HUES6 (cell line): ENCODE data around the gene LANCL3.

Experiments used
- H3K27ac ChIP-seq: 2 replicates; pipeline ENCODE4 v1.7.0; 2013; ENCODE audit warnings: low read depth, mild to moderate bottlenecking, low read length, inconsistent platforms
- H3K27me3 ChIP-seq: 2 replicates; pipeline ENCODE4 v1.6.1; 2013; ENCODE audit warnings: low read length; ENCODE audit not compliant: control insufficient read depth, insufficient read depth
- H3K36me3 ChIP-seq: 2 replicates; pipeline ENCODE4 v1.6.1; 2013; ENCODE audit warnings: low read length; ENCODE audit not compliant: control insufficient read depth, insufficient read depth
- H3K4me1 ChIP-seq: 2 replicates; pipeline ENCODE4 v1.6.1; 2013; ENCODE audit warnings: low read length; ENCODE audit not compliant: control insufficient read depth, insufficient read depth
- H3K4me3 ChIP-seq: 2 replicates; pipeline ENCODE4 v1.5.1; 2013; ENCODE audit warnings: low read depth, low read length
- H3K9ac ChIP-seq: one replicate; pipeline ENCODE4 v1.6.1; 2013; ENCODE audit warnings: mild to moderate bottlenecking, low read length
- H3K9me3 ChIP-seq: 2 replicates; pipeline ENCODE4 v1.6.1; 2013; ENCODE audit warnings: low read depth, low read length; ENCODE audit not compliant: control insufficient read depth, insufficient read depth

The LANCL3 gene

DNA sequence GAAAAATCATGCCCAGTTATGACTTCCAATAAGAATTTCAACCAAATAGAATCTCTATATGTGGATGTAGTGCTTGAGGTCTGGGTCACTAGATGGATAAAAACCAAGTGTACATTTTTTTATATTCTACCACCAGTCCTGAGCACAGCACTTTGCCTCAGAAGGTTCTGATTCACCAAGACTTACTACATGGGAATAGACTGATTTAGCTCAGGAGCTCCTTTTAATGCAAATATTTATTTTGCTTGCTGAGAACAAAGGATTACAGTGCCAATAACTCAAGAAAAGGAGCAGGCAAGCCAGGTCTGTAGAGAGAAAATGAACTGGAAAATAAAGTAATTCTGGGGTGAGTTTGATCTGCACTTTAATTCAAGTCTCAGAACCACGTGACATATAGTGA is 107.8 kb downstream of the LANCL3 start:
- no peak overlapping the region for H3K4me3 ChIP-seq
- no peak overlapping the region for H3K27ac ChIP-seq
- peaks cover 5% of the 10 kb centered on the region; the same call in 1 of the 2 replicates for H3K4me1 ChIP-seq
- no peaks in the 10 kb centered on the region for H3K9me3 ChIP-seq
- no peaks in the 10 kb centered on the region for H3K36me3 ChIP-seq
- H3K27me3 ChIP-seq: peaks cover 2% of the 10 kb centered on the region; the same call in 1 of the 2 replicates
- H3K9ac ChIP-seq: no peak overlapping the region

DNA sequence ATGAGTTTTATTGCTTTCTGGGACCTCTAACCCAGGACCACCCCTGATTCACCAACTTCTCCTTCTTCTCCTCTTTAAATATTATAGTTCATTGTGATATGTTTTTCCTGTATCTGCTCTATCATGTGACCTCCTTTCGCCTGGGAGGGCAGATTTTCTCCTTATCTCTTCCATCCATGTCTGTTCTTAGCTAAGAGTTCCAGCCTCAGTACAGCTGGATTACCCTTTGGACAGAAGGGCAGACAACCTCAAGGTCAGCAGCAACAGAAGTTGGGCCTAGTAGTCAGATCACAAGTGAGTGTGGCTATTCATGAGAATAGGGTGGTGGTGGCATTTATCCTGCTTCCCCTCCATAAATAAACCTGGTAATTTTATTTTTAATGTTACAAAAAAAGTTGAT is 108.4 kb downstream of the LANCL3 start:
- Histone ChIP-seq H3K27ac (no peak overlapping the region), H3K27me3 (peaks cover 8% of the 10 kb centered on the region; the same call in 1 of the 2 replicates), H3K4me1 (peaks cover 11% of the 10 kb centered on the region), H3K4me3 (no peak overlapping the region), H3K9ac (no peak overlapping the region), H3K36me3 (no peaks in the 10 kb centered on the region), H3K9me3 (no peaks in the 10 kb centered on the region)

DNA sequence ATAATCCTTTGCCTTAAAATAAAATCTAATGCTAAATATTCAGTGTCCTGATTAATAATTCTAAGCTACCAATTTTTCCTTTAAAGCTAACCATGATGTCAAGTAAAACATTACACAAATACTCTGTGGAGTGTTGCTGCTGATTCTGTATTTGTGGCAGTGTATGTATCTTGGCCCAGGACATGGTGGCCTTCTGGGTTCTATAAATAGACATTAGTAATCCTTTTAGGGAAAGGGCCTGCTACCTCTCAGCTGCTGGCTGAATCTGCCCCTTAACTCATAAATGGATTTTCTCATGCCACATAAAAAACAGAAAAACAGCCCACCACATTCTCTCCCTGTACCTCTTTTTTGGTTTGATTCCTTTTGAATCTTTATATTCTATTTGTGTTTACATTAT is 113.0 kb downstream of the LANCL3 start:
- H3K27ac ChIP-seq: no peak overlapping the region
- H3K9me3 ChIP-seq: no peaks in the 10 kb centered on the region
- H3K9ac ChIP-seq: no peak overlapping the region
- H3K4me1 ChIP-seq: peaks cover 17% of the 10 kb centered on the region
- H3K4me3 ChIP-seq: no peak overlapping the region
- H3K27me3 ChIP-seq: peaks cover 33% of the 10 kb centered on the region
- H3K36me3 ChIP-seq: no peaks in the 10 kb centered on the region

DNA sequence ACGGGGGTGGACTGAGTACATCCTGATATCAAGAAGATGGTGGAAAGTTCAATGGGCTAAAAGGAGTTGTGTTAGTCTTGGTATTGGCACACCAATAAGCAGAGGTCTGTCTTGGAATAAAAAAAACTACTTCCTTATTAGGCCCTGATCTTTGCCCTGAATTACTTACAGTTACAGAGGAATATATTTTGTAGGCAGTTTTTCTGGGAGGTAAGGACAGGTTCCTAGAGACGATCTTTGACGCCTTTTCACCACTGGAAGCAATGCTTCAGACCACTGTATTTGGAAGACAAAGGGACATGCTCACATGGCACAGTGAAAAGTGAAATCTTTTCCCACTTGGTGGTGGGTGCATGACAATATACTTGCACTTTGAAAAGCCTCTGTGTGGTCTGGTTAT is 113.5 kb downstream of the LANCL3 start:
- peak overlapping the region; percentile 3 for H3K9ac ChIP-seq
- H3K4me1 ChIP-seq: peaks cover 17% of the 10 kb centered on the region
- H3K27ac ChIP-seq: peak overlapping the region; percentile 26; the same call in 1 of the 2 replicates
- no peaks in the 10 kb centered on the region for H3K9me3 ChIP-seq
- peaks cover 33% of the 10 kb centered on the region for H3K27me3 ChIP-seq
- peak overlapping the region; percentile 68; the same call in 1 of the 2 replicates for H3K4me3 ChIP-seq
- no peaks in the 10 kb centered on the region for H3K36me3 ChIP-seq

DNA sequence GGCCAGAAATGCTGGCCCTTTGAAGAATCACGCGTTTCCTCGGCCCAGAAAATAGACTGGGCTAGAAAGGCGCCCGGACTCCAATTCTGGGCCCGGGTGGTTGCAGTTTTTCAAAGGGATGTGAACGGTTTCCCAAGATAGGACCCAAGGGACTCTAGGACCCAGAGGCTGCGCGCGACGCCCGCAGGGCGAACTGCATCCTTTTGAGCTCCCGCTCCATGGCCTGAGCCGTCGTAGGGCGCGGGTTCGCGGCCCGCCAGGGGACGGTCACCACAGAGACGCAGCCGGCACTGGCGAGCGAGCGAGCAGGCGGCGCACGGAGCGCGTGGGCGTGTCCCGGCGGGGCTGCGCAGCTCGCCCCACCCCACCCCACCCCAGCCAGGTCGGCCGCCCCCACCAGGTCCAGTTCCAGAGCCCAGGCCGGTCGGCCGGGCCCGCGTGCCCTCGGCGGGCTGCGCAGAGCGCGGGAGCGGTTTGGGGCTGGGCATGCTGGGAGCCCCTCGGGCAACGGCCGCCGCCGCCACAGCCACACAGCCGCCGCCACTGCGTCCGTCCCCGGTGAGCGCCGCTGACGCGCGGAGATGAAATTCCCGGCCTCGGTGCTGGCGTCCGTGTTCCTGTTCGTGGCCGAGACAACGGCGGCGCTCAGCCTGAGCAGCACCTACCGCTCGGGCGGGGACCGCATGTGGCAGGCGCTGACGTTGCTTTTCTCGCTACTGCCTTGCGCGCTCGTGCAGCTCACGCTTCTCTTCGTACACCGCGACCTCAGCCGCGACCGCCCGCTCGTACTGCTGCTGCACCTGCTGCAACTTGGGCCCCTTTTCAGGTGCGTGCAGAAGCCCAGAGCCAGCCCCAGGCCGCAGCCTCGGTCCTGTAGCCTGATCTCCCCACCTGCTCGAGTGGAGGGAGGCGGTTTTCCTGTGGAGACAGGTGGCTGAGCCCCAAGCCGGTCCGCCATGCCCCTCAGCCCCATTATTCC is 114.2 kb downstream of the LANCL3 start, which contains the start of gene XK:
Gene XK (plus strand): TSS at position 411 of the 979 bp plus-strand sequence. CDS start 171 bp downstream, at position 582.
- Histone ChIP-seq H3K4me1 (peaks cover 17% of the 10 kb centered on the region), H3K27ac (peak within 1 kb of the TSS; percentile 26; the same call in 1 of the 2 replicates), H3K9ac (peak within 1 kb of the TSS; percentile 73), H3K4me3 (peak within 1 kb of the TSS; percentile 68), H3K9me3 (no peaks in the 10 kb centered on the region), H3K36me3 (no peaks in the 10 kb centered on the region), H3K27me3 (peaks cover 33% of the 10 kb centered on the region)

DNA sequence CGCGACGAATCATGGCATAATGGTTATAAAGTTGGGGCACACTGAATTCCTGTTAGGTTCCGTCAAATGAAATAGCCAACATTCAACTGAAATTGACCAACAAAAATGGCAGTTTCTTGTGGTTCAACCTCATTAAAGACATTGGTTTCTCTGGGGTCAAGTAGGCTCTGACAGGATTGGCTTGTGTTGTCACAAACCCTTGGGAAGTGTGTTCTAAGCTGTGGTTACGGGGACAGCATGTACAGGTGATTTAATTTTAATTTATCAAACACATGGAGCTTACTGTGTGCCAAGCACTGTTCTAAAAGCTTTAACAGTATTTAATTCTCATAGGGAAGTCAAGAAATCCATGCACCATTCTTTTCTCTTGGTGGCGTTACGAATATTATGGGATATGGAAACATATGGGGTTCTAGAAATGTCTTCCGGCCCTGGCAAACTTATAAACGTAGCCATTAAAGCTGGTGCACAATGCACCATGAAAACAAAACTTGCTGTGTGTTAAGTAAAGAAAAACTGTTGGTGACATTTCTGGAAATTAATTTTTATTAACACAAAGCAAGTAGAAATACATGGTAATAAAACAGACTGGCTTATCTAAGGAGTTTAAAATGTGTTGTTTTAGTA is 115.0 kb downstream of the LANCL3 start:
- H3K27ac ChIP-seq: no peak overlapping the region
- H3K27me3 ChIP-seq: peaks cover 33% of the 10 kb centered on the region
- H3K4me3 ChIP-seq: peak overlapping the region; percentile 68
- H3K9me3 ChIP-seq: no peaks in the 10 kb centered on the region
- H3K4me1 ChIP-seq: peaks cover 17% of the 10 kb centered on the region
- H3K36me3 ChIP-seq: no peaks in the 10 kb centered on the region
- H3K9ac ChIP-seq: peak overlapping the region; percentile 73

DNA sequence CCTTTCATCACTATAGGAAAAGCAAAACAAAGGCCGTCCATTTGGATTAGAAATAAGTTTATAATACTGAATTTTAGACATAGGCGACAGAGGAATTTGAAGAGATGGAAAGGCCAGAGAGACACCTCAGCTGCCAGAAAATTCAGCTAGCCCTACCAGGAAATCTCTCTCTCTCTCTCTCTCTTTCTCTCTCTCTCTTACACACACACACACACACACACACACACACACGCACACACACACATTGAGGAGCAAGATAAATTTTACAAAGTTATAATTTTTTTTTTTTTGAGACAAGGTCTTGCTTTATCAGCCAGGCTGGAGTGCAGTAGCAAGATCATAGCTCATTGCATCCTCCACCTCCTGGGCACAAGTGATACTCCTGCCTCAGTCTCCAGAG is 115.5 kb downstream of the LANCL3 start:
- Histone ChIP-seq H3K27me3 (peaks cover 33% of the 10 kb centered on the region), H3K9ac (no peak overlapping the region), H3K4me1 (peaks cover 17% of the 10 kb centered on the region), H3K27ac (no peak overlapping the region), H3K36me3 (no peaks in the 10 kb centered on the region), H3K4me3 (no peak overlapping the region), H3K9me3 (no peaks in the 10 kb centered on the region)

DNA sequence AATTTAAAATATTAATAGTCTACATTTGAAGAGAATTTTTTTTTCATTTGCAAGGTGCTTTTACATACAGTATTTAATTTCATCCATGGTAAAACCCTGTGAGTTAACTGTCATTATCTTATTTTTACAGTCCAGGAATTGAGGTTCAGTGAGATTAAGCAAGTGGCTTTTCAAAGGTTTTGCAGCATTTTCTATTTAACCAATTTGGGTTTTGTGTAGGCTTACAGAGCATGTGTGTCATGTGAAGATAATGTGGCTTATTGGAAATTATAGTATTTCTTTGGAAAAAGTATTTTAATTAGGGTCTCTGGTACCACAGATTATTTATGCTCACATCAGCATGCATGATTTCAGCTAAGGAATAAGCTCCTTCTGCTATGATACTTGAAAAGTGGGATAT is 118.7 kb downstream of the LANCL3 start:
- Histone ChIP-seq H3K4me1 (peaks cover 4% of the 10 kb centered on the region), H3K36me3 (no peaks in the 10 kb centered on the region), H3K27me3 (peaks cover 22% of the 10 kb centered on the region), H3K4me3 (no peak overlapping the region), H3K9ac (no peak overlapping the region), H3K9me3 (no peaks in the 10 kb centered on the region), H3K27ac (no peak overlapping the region)

DNA sequence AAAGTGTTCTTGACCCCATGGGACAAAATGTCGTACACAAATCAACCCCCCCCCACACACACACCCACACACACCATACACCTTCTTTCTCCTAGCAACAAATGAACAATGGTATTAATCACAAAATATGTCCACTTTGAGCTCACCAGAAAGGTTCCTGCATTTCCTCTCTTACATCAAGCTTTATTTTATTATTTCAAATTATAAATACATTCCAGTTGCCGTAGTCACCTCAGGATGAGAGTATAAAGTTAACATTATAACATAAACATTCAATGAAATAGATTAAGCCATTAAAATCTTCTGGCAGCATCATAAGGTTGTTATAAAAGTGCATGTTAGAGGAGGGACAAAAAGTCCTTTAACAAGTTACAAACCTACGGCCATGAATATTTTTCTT is 121.5 kb downstream of the LANCL3 start:
- no peak overlapping the region for H3K9ac ChIP-seq
- no peak overlapping the region for H3K4me3 ChIP-seq
- no peaks in the 10 kb centered on the region for H3K27me3 ChIP-seq
- no peaks in the 10 kb centered on the region for H3K4me1 ChIP-seq
- H3K27ac ChIP-seq: no peak overlapping the region
- no peaks in the 10 kb centered on the region for H3K9me3 ChIP-seq
- H3K36me3 ChIP-seq: no peaks in the 10 kb centered on the region

DNA sequence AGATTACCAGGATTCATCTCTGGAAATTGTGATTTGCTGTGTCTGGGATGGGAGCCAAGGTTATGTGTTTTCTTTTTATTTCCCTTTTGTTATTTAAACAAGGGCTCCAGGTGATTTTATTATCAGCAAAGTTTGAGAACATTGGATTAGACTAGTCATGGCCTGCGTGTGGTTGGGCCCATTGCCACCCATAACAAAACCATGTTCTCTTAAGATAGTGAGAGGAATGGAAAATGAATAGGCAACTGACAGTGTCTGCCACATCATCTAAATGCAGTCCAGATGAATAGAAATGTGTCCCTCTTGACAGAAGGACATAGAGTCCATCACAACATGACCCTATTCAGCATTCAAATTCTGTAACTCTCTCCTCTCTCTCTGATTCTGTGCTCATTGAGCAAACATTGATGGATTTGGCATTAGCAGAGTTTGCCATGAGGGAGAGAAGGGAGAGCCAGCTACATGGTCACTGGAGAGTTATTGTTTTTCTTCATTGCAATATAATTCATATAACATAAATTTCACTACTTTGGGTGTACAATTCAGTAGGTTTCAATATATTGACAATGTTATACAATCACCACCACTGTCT is 125.8 kb downstream of the LANCL3 start:
- Histone ChIP-seq H3K9me3 (no peaks in the 10 kb centered on the region), H3K9ac (no peak overlapping the region), H3K27me3 (no peaks in the 10 kb centered on the region), H3K4me1 (peaks cover 10% of the 10 kb centered on the region; the same call in 1 of the 2 replicates), H3K4me3 (no peak overlapping the region), H3K36me3 (no peaks in the 10 kb centered on the region), H3K27ac (no peak overlapping the region)
